GM12878 (cell line): ENCODE measurements around the gene TFF2. TPM values are rescaled to one million over a fixed set of nuclear protein-coding genes. Genes with fewer than 3 reads are reported as not detected.

Experiments
- ATAC-seq: fragments of 200-7000 bp; cut with Tn5 transposase; 3 replicates; pipeline ENCODE4 v1.9.1; 2020; ENCODE audit warnings: mild to moderate bottlenecking, moderate library complexity
- BruUV-seq: library from RNA; stranded (reverse); fragments of 400-500 nt; replicated peaks from 2 replicates; lab custom pipeline; 2021; lab: Mats Ljungman, UMichigan
- CTCF ChIA-PET: fragments of 300-600 bp; sonication (Branson Sonifier 250); formaldehyde crosslinking; extraction: SDS; loops from one replicate; lab custom pipeline; 2021; ENCODE audit warnings: inconsistent platforms; lab: Yijun Ruan, JAX
- POLR2A ChIA-PET: fragments of 350-600 bp; formaldehyde crosslinking; extraction: SDS; loops from one replicate; lab custom pipeline; 2021; ENCODE audit warnings: inconsistent platforms; lab: Charles Lee
- RAD21 ChIA-PET: fragments of 300-600 bp; sonication (Branson Sonifier 250); formaldehyde crosslinking; loops from one replicate; lab custom pipeline; 2023; ENCODE audit warnings: antibody characterized with exemption; ENCODE audit not compliant: unreplicated experiment; lab: Charles Lee
- SMC1A ChIA-PET: fragments of 300-600 bp; sonication (Branson Sonifier 250); formaldehyde crosslinking; loops from one replicate; lab custom pipeline; 2023; ENCODE audit not compliant: unreplicated experiment, uncharacterized antibody; lab: Charles Lee
- DNase-seq: peaks from one replicate; pipeline ENCODE4 v3.0.0-alpha.2; 2011; ENCODE audit warnings: low read depth, low spot score
- FAIRE-seq: peaks from 3 replicates; lab custom pipeline; 2011; peaks lifted over from hg19 to GRCh38; lab: Jason Lieb, UNC
- H2AFZ ChIP-seq: 2 replicates; pipeline ENCODE4 v1.6.0; 2011; ENCODE audit warnings: low read depth, low read length, control low read depth; ENCODE audit not compliant: control insufficient read depth
- H3K27ac ChIP-seq: 2 replicates; pipeline ENCODE4 v1.5.1; 2011; ENCODE audit warnings: control low read depth; ENCODE audit not compliant: control insufficient read depth, insufficient read depth
- H3K27me3 ChIP-seq, 2 experiments: replicated peaks in 1 of 2; 2 replicates each; pipeline versions ENCODE4 v1.6.0 to v1.6.1; 2011; ENCODE audit warnings: low read length in 1 of 2; ENCODE audit not compliant: control insufficient read depth in 2 of 2, insufficient read depth in 2 of 2
- H3K36me3 ChIP-seq, 2 experiments: 2 replicates each; pipeline ENCODE4 v1.5.1; 2011; ENCODE audit warnings: low read length in 1 of 2; ENCODE audit not compliant: control insufficient read depth in 2 of 2, insufficient read depth in 2 of 2
- H3K4me1 ChIP-seq: 2 replicates; pipeline ENCODE4 v1.6.1; 2011; ENCODE audit warnings: mild to moderate bottlenecking, low read length, moderate library complexity, mixed read lengths; ENCODE audit not compliant: control insufficient read depth, insufficient read depth
- H3K4me2 ChIP-seq: 2 replicates; pipeline ENCODE4 v1.6.0; 2011; ENCODE audit warnings: control low read depth; ENCODE audit not compliant: control insufficient read depth, insufficient read depth
- H3K4me3 ChIP-seq: fragments of 200-600 bp; sonication (generic); 2 replicates; pipeline ENCODE4 v1.5.1; 2016
- H3K79me2 ChIP-seq: 2 replicates; pipeline ENCODE4 v1.6.0; 2011; ENCODE audit warnings: low read length; ENCODE audit not compliant: control insufficient read depth, insufficient read depth
- H3K9ac ChIP-seq: 2 replicates; pipeline ENCODE4 v1.8.0; 2011; ENCODE audit warnings: low read length, control low read depth, mixed read lengths; ENCODE audit not compliant: control insufficient read depth, insufficient read depth
- H3K9me3 ChIP-seq: replicated peaks from 3 replicates; pipeline ENCODE4 v1.5.1; 2011; ENCODE audit warnings: mild to moderate bottlenecking, low read length; ENCODE audit not compliant: control insufficient read depth, insufficient read depth
- H4K20me1 ChIP-seq: 2 replicates; pipeline ENCODE4 v1.6.0; 2011; ENCODE audit not compliant: control insufficient read depth, insufficient read depth
- CBX3 ChIP-seq: fragments of 200-600 bp; sonication (generic); IDR thresholded peaks from 2 replicates; pipeline ENCODE4 v1.6.1; 2016; ENCODE audit warnings: low read depth, borderline replicate concordance
- ELK1 ChIP-seq: IDR thresholded peaks from 2 replicates; pipeline ENCODE4 v1.6.1; 2012; ENCODE audit warnings: low read depth, low read length, improper control_type of control experiment
- MXI1 ChIP-seq: fragments of 150-350 bp; IDR thresholded peaks from 2 replicates; pipeline ENCODE4 v1.6.1; 2011; ENCODE audit warnings: low read depth, mild to moderate bottlenecking, inconsistent platforms, low read length, improper control_type of control experiment
- MYC ChIP-seq: IDR thresholded peaks from 2 replicates; pipeline ENCODE4 v1.6.1; 2011; ENCODE audit warnings: mild to moderate bottlenecking, low read length, moderate library complexity, inconsistent platforms; ENCODE audit not compliant: insufficient read depth, insufficient replicate concordance, insufficient read length, severe bottlenecking
- REST ChIP-seq: IDR thresholded peaks from 2 replicates; pipeline ENCODE4 v1.6.1; 2012; ENCODE audit warnings: mild to moderate bottlenecking, low read depth, low read length
- SIX5 ChIP-seq: IDR thresholded peaks from 2 replicates; pipeline ENCODE4 v1.6.1; 2011; ENCODE audit warnings: mild to moderate bottlenecking, low read depth, low read length, moderate library complexity; ENCODE audit not compliant: severe bottlenecking
- TCF7 ChIP-seq: IDR thresholded peaks from 2 replicates; pipeline ENCODE4 v1.6.1; 2014; ENCODE audit warnings: antibody characterized with exemption, borderline replicate concordance
- USF2 ChIP-seq: IDR thresholded peaks from 2 replicates; pipeline ENCODE4 v1.6.1; 2011; ENCODE audit warnings: low read depth, low read length, improper control_type of control experiment, borderline replicate concordance
- ZNF207 ChIP-seq: fragments of 450-650 bp; IDR thresholded peaks from 2 replicates; pipeline ENCODE4 v1.6.1; 2014; ENCODE audit warnings: antibody characterized with exemption, mild to moderate bottlenecking, borderline replicate concordance
- ZNF274 ChIP-seq: IDR thresholded peaks from one replicate; pipeline ENCODE4 v1.8.0; 2011; ENCODE audit not compliant: insufficient read length, insufficient read depth
- WGBS: methylation state at CpG from one replicate; pipeline ENCODE4 v1.1.6; 2016; ENCODE audit warnings: low lambda C conversion rate; ENCODE audit not compliant: insufficient replicate concordance, insufficient coverage; ENCODE audit errors: missing lambda C conversion rate; 5-methylcytosine and 5-hydroxymethylcytosine counted together
- in situ Hi-C: fragments of 300-500 bp; cut with MboI; formaldehyde crosslinking; loops from 9 replicates; pipeline ENCODE4 v1.14.3; 2018; ENCODE audit warnings: mixed read lengths
- intact Hi-C: fragments of 100-400 bp; cut with micrococcal nuclease; formaldehyde crosslinking; loops from one replicate; pipeline ENCODE4 v1.14.2; 2022; ENCODE audit not compliant: unreplicated experiment
- polyA plus RNA-seq, 11 experiments: library from polyadenylated mRNA; depleted of rRNA in 4 of 11; unstranded in 6 of 11; stranded (reverse) in 5 of 11; fragments of >200 nt; fragmentation: Nextera tagmentation in 4 of 11; fragmentation: Illumina TruSeq in 1 of 11; extraction: Ambion mirVana in 4 of 11; extraction: Trizol in 1 of 11; gene quantifications; 1 replicate in 1 of 11; 2 replicates in 10 of 11; pipeline versions ENCODE4 v1.2.1 to v1.2.3, GENCODE V29; 2011 to 2016; ENCODE audit warnings: inconsistent platforms in 2 of 11, missing spikeins in 2 of 11, low read depth in 1 of 11
- total RNA-seq, 4 experiments: library from RNA; depleted of rRNA in 3 of 4; stranded (reverse); fragments of >200 nt in 3 of 4; fragmentation: Illumina TruSeq in 1 of 4; extraction: Trizol in 1 of 4; gene quantifications; 2 replicates each; pipeline versions ENCODE4 v1.2.1 to v1.2.3, GENCODE V29; 2013 to 2021

The TFF2 gene
- total and polyA plus RNA-seq, 10 of the 15 experiments (the other 5 are each of a cell fraction or from before 2014, with no cell fraction given), result 0.56 TPM; not detected in 9

GRCh38 chr21:42386034-42386591 is 35.3 kb upstream of the TFF2 start (continued):
- no peak for TF ChIP-seq TCF7

- no peak for FAIRE-seq
- no TSS peak for BruUV-seq
- peaks cover 6% of the 10 kb centered on the region; the same call in 2 of the 3 replicates for H3K9me3 ChIP-seq
- no peak overlapping the region for H2AFZ ChIP-seq
- no peak overlapping the region for H3K27ac ChIP-seq
- no peak for TF ChIP-seq ELK1
- TF ChIP-seq SIX5, result no peak
- TF ChIP-seq REST, result no peak
- no peak for TF ChIP-seq MYC
- TF ChIP-seq MXI1, result no peak
- TF ChIP-seq ZNF274, result no peak
- no peak for TF ChIP-seq CBX3
- TF ChIP-seq USF2, result no peak
- TF ChIP-seq ZNF207, result no peak
- ChIA-PET SMC1A (interaction anchor here (1.5 to 2.0 kb wide), 2 partner anchors 11 to 35 kb away, joined by 4 to 10 read pairs; partner anchors contain the start of gene TMPRSS3), POLR2A (interaction anchor here (0.8 kb wide), 1 partner anchor 51 kb away, joined by 3 read pairs; no protein-coding TSS in a partner anchor), CTCF (interaction anchor here (1.1 to 1.6 kb wide), 3 partner anchors 10 to 219 kb away, joined by 3 read pairs; no protein-coding TSS in a partner anchor), RAD21 (no interaction called here)
- DNase-seq, result no peak
- H3K79me2 ChIP-seq, result no peaks in the 10 kb centered on the region
- intact Hi-C loops (no loop called here), in situ Hi-C loops (no loop called here)
- no peaks in the 10 kb centered on the region for H3K36me3 ChIP-seq
- H3K27me3 ChIP-seq, result no peaks in the 10 kb centered on the region
- no peak overlapping the region for H3K4me3 ChIP-seq
- no peak overlapping the region for H3K9ac ChIP-seq
- no peak for ATAC-seq
- H4K20me1 ChIP-seq, result no peaks in the 10 kb centered on the region
- peaks cover 37% of the 10 kb centered on the region for H3K4me1 ChIP-seq
- no peak overlapping the region for H3K4me2 ChIP-seq
- 70% methylated on average over 5 of the region's 5 CpGs for WGBS
These were observed 34.8 kb upstream of the TFF2 start for GRCh38 chr21:42385619-42386018.
